IPS-15b (cell line): ENCODE data around the gene FARSB.
"Not testable (repeated sequence)": the region's sequence is repeated elsewhere in the genome, so short reads cannot be mapped to it uniquely, and the experiment has no call there.

Source experiments
- H3K27me3 ChIP-seq: one replicate; pipeline ENCODE4 v1.6.1; 2013; ENCODE audit warnings: low read length; ENCODE audit not compliant: control insufficient read depth, insufficient read depth
- H3K36me3 ChIP-seq: one replicate; pipeline ENCODE4 v1.6.1; 2013; ENCODE audit warnings: low read length; ENCODE audit not compliant: control insufficient read depth, insufficient read depth
- H3K4me1 ChIP-seq: one replicate; pipeline ENCODE4 v1.6.1; 2013; ENCODE audit warnings: mild to moderate bottlenecking, low read length; ENCODE audit not compliant: control insufficient read depth, insufficient read depth
- H3K4me3 ChIP-seq: one replicate; pipeline ENCODE4 v1.5.1; 2013; ENCODE audit warnings: low read depth, low read length
- H3K9ac ChIP-seq: one replicate; pipeline ENCODE4 v1.6.1; 2013; ENCODE audit warnings: low read depth, mild to moderate bottlenecking, low read length
- H3K9me3 ChIP-seq: one replicate; pipeline ENCODE4 v1.6.1; 2013; ENCODE audit warnings: mild to moderate bottlenecking, low read length; ENCODE audit not compliant: control insufficient read depth, insufficient read depth

The FARSB gene

DNA sequence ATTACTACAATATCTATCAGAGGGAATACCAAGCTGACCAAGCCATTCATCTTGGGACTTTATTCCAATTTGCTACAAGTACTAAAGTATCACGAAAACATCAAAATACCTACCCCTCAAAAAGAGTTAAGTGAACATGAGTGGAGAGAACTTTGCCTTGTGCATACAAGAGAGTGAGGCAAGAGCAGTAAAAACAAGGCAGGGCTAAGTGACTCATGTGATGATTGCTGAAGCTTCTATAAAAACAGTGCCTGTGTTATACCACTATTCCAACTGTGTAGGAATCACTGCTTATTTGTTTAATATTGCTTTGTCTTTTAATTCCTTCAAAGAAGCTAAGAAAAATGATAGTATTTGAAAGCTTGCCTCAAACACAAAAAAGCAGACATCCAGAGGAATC lies 61.2 kb downstream of the FARSB start:
- Histone ChIP-seq H3K4me3 (no peak overlapping the region), H3K9me3 (no peaks in the 10 kb centered on the region), H3K4me1 (no peaks in the 10 kb centered on the region), H3K36me3 (no peaks in the 10 kb centered on the region), H3K27me3 (no peaks in the 10 kb centered on the region), H3K9ac (no peak overlapping the region)

DNA sequence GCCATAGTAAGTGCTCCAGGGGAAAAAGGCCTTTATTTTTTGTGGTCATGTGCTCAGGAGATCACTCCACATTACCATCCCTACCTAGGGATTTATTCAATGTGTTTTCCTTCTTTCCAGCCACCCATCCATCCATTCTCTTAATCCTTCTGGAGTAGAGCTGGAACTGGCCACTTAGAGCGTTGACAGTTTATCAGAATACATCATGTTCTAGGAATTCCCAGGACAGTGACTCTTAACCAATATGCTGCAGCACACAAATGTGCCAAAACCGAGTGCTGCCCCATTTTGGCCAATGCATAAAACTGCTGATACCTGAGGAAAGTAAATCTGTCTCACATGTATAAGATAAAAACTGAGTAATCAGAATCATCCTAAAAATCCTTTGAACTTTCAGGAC lies 63.7 kb downstream of the FARSB start:
- H3K4me1 ChIP-seq, result no peaks in the 10 kb centered on the region
- no peaks in the 10 kb centered on the region for H3K36me3 ChIP-seq
- H3K27me3 ChIP-seq, result no peaks in the 10 kb centered on the region
- no peaks in the 10 kb centered on the region for H3K9me3 ChIP-seq
- H3K9ac ChIP-seq, result no peak overlapping the region
- H3K4me3 ChIP-seq, result no peak overlapping the region

DNA sequence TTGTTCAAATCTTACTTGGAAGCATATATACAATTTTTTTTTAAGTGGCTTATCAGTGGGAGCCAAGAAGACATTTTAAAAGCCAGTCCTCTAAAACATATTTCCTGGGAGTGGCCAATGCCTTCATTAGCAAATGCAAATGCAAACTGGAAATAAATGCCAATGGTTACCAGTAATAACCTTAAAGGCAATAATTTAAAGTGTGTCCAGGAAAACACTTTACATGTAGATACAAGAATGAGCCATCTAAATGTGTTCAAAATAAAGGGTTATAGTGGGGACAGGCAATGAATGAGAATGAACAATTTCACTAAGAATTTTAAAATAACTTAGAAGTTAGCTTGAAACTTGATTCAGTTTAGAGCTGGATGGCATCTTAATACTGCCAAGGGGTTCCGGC lies 64.2 kb downstream of the FARSB start:
- no peak overlapping the region for H3K4me3 ChIP-seq
- no peaks in the 10 kb centered on the region for H3K36me3 ChIP-seq
- no peaks in the 10 kb centered on the region for H3K27me3 ChIP-seq
- no peaks in the 10 kb centered on the region for H3K9me3 ChIP-seq
- H3K4me1 ChIP-seq, result no peaks in the 10 kb centered on the region
- no peak overlapping the region for H3K9ac ChIP-seq

DNA sequence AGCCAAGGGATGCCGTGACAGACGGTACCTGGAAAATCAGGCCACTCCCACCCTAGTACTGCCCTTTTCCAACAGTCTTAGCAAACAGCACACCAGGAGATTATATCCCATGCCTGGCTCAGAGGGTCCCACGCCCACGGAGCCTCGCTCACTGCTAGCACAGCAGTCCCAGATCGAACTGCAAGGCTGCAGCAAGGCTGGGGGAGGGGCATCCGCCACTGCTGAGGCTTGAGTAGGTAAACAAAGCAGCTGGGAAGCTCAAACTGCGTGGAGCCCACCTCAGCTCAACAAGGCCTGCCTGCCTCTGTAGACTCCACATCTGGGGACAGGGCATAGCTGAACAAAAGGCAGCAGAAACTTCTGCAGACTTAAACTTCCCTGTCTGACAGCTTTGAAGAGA lies 71.3 kb downstream of the FARSB start:
- not testable (repeated sequence) for H3K36me3 ChIP-seq, H3K4me3 ChIP-seq, H3K9me3 ChIP-seq, H3K27me3 ChIP-seq, H3K9ac ChIP-seq, H3K4me1 ChIP-seq

DNA sequence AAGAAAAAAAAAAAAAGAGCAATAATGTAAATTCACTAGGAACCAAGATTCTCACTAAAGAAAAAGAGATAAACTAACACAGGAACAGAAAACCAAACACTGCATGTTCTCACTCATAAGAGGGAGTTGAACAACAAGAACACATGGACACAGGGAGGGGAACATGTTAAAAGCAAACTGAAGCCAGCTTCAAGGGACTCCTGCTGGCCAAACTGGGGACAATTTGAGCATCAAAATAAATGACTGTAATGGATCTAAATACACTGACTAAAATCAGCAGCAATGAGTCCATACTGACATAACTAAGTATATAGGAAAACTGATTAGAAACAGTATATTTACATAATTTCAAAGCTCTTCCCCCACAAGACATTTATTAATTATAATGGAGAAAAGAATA lies 73.0 kb downstream of the FARSB start:
- Histone ChIP-seq H3K36me3 (peaks cover 4% of the 10 kb centered on the region), H3K9me3 (no peaks in the 10 kb centered on the region), H3K27me3 (no peaks in the 10 kb centered on the region)

DNA sequence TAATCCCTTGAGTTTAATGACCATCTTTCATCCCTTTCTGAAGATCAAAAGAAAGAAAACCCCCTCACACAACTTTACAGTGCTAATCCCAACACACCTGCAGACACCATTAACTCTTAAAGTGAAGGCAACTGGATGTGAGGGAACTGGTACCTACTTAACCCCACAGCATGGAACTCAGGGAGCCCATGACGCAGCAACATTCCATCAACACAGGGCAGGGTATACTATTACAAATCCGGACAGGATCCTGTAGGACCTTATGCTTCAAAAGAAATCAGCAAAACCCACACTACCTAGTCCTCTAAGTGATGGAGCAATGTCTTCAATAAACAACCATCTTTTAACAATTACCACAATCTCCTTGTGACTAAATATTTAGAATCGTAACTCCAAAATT lies 78.6 kb downstream of the FARSB start:
- Histone ChIP-seq H3K9ac (no peak overlapping the region), H3K4me1 (no peaks in the 10 kb centered on the region), H3K36me3 (no peaks in the 10 kb centered on the region), H3K27me3 (no peaks in the 10 kb centered on the region), H3K9me3 (no peaks in the 10 kb centered on the region), H3K4me3 (no peak overlapping the region)

More for the DNA sequence above, 73.0 kb downstream of the FARSB start:
- H3K9ac ChIP-seq, result no peak overlapping the region
- H3K4me3 ChIP-seq, result no peak overlapping the region
- H3K4me1 ChIP-seq, result no peaks in the 10 kb centered on the region

- Histone ChIP-seq H3K4me3 (no peak overlapping the region), H3K9ac (no peak overlapping the region), H3K4me1 (no peaks in the 10 kb centered on the region), H3K36me3 (no peaks in the 10 kb centered on the region), H3K9me3 (no peaks in the 10 kb centered on the region), H3K27me3 (no peaks in the 10 kb centered on the region)
Measured at GRCh38 chr2:222576171-222577081, 79.5 kb downstream of the FARSB start.

DNA sequence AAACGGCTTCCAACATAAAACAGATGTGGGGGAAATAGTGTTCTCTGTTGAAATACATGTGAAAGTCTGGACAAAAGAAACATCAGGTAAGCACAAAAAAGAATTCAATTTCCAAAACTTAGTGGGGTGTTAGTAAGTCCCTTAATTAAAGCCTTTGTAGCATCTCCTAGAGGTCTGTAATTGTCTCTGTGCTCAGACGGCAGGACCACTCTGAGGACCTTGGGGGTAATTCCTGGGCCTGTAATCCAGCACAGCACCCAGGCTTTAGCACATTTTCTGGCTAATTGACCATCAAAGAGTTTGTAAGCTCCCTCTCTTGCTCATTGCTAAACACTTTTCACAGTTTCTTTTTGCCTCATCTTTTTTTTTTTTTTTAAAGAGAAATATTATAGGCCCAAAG lies 80.3 kb downstream of the FARSB start:
- Histone ChIP-seq H3K9me3 (no peaks in the 10 kb centered on the region), H3K9ac (no peak overlapping the region), H3K4me3 (no peak overlapping the region), H3K36me3 (no peaks in the 10 kb centered on the region), H3K4me1 (no peaks in the 10 kb centered on the region), H3K27me3 (no peaks in the 10 kb centered on the region)

DNA sequence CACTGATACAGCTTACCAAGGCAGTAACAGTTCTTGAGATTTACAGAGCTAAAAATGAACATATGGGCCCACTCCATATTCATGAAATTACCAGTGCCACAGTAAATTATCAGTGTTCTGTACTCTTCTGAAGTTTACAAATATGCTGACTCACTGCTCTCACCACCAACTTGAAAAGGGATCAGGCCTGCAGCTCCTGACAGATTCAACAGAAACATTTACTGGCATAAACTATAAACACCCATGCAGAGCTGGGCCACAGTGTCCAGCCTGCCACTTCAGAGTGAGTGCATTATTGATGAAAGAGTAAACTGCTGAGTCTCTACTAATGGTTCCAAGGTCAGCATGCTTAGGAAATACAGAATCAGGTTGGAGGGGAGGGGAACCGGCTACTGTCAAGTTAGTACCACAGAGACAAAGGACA lies 83.1 kb downstream of the FARSB start:
- Histone ChIP-seq H3K36me3 (no peaks in the 10 kb centered on the region), H3K9ac (no peak overlapping the region), H3K9me3 (no peaks in the 10 kb centered on the region), H3K4me1 (no peaks in the 10 kb centered on the region), H3K4me3 (no peak overlapping the region), H3K27me3 (no peaks in the 10 kb centered on the region)

GRCh38 chr2:222572264-222572721 lies 83.6 kb downstream of the FARSB start:
- no peak overlapping the region for H3K9ac ChIP-seq
- H3K4me1 ChIP-seq, result no peaks in the 10 kb centered on the region
- H3K4me3 ChIP-seq, result no peak overlapping the region
- H3K9me3 ChIP-seq, result no peaks in the 10 kb centered on the region
- no peaks in the 10 kb centered on the region for H3K27me3 ChIP-seq
- peaks cover 2% of the 10 kb centered on the region for H3K36me3 ChIP-seq

DNA sequence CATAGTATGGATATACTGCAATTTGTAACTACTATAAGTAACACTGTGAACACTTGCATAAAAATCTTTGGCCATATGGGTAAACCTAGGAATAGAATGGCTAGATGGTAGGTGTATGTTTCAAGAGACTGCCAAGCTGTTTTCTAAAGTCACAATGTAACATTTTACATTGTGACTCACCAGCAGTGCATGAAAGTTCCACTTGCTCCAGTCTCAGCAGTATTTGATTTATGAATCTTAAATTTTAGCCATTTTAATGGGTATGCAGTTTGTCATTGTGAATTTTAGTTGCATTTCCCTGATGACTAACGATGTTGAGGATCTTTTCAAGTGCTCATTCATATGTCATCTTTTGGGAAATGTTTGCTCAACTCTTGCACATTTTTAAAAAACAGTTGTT lies 86.1 kb downstream of the FARSB start:
- Histone ChIP-seq H3K9me3 (no peaks in the 10 kb centered on the region), H3K9ac (no peak overlapping the region), H3K27me3 (no peaks in the 10 kb centered on the region), H3K36me3 (peaks cover 4% of the 10 kb centered on the region), H3K4me3 (no peak overlapping the region), H3K4me1 (no peaks in the 10 kb centered on the region)

- peaks cover 4% of the 10 kb centered on the region for H3K36me3 ChIP-seq
- no peak overlapping the region for H3K9ac ChIP-seq
- H3K4me1 ChIP-seq, result no peaks in the 10 kb centered on the region
- H3K27me3 ChIP-seq, result no peaks in the 10 kb centered on the region
- no peaks in the 10 kb centered on the region for H3K9me3 ChIP-seq
- no peak overlapping the region for H3K4me3 ChIP-seq
Measured at GRCh38 chr2:222568865-222569264, 87.0 kb downstream of the FARSB start.
